Bone marrow (tissue), 2 donors: ENCODE data around the gene NT5DC1.
"Not testable (repeated sequence)": the region's sequence is repeated elsewhere in the genome, so short reads cannot be mapped to it uniquely, and the experiment has no call there.

Source experiments
- DNase-seq, 2 donors: peaks; one replicate each; lab custom pipeline; 2025; lab: John Stamatoyannopoulos, UW

Gene NT5DC1

DNA sequence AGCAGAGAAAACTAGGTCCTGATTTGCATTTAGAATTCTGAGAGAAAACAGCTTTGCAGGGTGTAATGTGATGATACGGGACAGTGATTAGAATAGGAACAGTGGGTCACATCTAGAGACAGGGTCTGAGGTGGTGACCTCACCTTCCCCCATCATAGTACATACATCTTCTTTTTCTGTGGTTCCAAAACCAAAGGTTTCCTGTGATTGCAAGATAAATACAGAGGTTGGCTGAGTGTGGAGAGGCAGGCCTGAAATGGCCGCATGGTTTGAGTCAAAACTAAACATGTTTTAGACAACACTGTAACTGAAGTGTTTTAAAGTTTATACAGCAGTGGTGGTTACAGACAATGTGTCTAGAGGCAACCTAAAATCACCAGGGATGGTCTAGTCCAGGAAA lies 10.4 kb upstream of the NT5DC1 start:
- DNase-seq: no peak

DNA sequence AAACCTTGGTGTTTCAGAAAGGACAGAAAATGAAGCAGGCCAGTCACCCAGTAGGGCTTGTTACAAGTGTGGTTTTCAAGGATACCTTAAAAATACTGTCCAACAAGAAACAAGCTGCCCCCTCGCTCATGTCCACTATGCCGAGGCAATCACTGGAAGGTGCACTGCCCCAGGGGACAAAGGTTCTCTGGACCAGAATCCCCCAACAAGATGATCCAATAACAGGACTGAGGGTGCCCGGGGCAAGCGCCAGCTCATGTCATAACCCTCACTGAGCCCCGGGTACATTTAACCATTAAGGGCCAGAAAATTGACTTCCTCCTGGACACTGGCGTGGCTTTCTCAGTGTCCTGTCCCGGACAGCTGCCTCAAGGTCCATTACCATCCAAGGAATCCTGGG lies 6.6 kb upstream of the NT5DC1 start:
- DNase-seq: no peak

DNA sequence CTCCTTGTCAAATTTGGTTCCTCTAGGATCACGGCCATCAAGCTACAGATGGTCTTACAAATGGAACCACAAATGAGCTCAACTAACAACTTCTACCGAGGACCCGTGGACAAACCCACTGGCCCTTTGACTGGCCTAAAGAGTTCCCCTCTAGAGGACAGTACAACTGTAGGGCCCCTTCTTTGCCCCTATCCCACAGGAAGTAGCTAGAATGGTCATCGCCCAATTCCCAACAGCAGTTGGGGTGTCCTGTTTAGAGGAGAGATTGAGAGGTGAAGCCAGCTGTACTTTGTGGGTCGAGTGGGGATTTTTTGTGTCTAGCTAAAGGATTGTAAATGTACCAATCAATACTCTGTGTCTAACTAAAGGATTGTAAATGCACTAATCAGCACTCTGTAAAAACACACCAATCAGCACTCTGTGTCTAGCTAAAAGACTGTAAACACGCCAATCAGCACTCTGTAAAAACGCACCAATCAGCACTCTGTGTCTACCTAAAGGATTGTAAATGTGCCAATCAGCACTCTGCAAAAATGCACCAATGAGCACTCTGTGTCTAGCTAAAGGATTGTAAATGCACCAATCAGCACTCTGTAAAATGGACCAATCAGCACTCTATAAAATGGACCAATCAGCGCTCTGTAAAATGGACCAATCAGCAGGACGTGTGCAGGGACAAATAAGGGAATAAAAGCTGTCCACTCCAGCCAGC lies 4.4 kb upstream of the NT5DC1 start:
- not testable (repeated sequence) for DNase-seq

DNA sequence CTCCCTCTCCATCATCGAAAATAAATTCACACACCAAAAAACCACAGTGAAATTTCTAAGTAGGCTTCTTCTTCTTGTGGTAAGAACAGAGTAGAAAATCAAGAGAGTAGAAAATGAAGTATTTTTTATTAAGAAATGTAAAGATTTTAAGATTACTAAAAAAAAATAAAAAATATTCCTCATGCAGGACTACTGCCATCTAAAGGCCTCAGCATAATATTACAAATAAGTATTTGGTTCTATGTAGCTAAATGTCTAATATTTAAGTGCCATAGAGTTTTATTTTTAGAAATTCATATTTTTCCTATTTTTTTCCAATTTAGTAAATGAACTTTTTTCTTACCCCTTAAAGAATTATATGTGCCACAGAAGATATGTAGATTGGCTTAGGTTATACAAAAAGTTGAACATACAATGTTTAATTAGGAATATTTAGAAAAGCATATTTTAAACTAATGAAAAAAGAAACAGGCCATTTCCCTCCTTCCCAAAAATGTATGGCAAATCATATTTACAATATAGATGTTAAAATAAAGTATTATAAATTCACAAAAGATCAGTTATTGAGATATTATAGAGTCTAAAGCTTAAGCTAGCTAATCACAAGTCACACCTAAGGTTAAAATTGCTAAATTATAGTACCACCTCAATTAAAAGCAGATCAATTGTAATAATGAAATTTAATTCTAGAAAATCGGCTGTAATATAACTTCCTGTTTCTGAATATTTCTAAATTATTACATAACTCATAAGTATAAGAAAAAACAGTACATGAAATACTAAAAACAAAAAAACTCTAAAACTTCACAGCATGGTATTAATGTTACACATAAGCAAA lies 3.5 kb upstream of the NT5DC1 start:
- no peak for DNase-seq

DNA sequence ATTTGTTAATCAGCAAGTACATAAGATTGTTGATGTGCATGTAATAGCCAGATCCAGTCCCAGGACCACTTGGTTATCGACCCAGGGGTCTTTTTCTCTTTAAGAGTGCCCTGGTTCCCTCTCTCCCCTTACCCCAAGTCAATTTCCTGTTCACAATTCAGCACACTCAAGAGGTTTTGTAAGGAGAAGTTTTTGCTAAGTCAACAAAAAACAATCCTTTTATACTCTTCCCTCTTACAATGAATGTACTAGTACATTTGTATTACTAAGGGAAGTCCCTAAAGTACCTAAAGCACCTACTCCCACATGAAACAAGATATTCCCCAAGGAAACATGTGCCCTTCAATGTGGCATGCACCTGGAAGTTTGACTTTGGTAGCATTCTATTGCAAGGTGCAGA lies 1.6 kb upstream of the NT5DC1 start:
- DNase-seq: no peak

DNA sequence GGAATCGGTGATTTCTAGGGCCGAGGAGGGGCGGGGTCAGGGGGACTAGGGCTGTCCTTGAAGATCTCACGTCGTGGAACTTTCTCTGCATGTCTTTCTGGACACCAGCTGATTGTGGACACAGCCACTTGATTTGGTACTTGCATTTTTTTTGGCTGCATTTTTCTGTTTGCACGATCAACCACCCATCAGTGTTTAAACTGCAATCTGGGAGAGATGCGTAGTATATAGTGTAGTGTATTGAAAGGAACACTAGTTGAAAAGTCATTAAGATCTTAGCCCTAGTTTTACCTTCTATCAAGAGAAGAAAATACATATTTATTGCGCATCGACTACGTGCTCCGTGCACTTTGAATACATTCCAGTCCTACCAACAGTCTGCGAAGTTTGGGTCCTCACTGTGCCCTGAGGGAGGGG lies 657 bp downstream of the NT5DC1 start:
- DNase-seq: no peak

DNA sequence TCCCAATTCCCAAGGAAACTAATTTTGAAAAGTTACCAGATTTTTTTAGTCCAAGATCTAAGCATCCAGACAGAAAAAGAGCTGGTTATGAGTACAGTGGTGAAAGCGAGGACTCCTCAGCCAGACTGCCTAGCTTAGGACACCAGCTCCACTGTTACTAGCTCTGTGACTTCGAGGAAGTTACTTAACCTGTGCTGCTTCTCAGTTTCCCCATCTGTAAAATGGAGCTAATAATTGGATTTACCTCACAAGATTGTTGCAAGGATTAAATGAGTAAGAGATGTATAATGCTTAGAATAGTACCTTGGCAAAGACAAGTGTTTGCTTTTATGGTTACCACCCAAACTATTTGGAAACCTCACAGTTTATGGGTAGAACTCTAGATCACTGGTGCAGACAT lies 1.1 kb downstream of the NT5DC1 start:
- DNase-seq: no peak

DNA sequence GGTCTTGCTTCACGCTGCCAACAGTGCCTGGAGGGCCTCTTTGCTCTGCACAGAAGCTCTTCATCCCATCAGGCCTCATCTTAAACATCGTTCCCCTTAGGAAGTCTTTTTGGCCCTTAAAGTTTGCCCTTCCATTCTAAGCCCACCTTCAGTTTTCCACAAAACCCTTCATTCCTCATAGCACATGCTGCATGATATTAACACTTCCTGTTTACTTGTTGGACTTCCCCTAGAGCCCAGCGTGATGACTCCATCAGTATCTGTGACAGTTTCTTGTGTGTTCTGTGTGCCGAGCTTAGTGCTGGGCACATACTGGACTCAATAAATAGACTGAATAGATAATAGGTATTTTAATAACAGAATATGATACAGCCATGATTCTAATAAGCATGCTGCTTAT lies 2.2 kb downstream of the NT5DC1 start:
- DNase-seq: no peak

DNA sequence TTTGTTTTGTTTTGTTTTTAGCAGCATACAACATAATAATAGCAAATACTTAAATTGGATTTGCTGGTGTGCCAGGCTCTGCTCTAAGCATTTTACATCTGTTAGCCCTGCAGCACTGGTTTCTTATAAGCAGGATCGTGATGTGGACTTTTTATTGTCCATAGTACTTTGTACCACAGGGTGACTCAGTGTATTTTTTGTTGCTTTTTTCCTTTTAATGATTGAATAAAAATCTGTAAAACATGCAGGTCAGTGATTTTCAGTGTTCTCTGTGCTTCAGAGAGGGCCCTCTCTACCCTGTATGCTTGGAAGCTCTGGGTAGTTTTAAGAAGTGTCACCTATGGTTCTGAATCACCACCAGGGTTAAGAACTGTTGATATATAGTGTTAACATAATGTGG lies 4.0 kb downstream of the NT5DC1 start:
- DNase-seq: no peak

DNA sequence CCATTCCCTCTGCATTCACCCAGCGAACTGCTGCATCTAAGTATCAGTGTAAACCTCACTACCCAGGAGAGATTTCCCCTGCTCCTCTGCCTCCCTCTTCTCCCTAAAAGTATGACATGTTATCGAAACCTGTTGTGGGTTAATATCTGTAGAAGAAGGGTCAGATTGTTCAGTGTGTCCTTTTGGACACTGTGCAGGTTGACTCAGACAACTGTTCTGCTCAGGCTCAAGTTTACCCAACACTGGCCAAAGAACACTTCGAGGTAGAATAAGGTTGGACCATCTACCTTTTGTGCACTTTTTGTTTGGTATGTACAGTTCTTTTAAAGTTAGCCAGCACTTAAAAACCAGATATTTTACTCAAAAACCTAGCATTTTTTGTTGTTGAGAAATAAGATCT lies 4.6 kb downstream of the NT5DC1 start:
- no peak for DNase-seq

DNA sequence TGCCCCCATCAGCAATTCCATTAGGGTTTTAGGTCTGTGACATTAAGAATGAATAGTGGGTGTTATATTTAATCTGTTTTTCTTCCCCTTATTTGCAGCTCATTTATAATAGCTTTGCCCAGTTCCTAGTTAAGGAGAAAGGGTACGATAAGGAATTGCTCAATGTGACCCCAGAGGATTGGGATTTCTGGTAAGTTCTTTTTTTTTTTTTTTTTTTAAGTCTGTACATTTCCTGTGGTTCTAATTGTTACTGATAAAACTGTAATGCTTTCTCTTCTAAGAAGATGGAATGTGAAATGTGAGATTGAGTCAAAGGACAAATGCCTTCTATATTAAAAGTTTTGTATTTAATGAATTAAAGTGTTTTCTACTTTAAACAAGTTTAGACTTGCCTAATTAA lies 5.5 kb downstream of the NT5DC1 start:
- no peak for DNase-seq

DNA sequence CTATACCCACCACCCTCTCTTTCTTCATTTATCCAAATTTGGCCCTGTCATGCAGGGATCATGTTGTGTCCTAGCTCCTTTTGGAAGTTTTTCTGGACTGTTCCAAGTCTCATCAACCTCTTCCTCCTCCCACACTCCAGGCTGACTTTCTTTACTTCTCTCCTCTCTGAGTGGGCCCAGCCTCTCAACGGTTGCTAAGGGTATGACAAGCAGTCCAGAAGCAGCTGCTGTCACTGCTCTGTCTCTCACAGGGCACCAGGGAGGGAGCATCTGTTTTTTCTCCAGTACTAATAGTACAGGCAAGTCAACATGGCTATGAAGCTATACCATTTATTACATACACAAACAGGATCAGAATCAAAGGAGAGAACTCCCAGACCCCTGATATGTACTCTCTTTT lies 8.2 kb downstream of the NT5DC1 start:
- no peak for DNase-seq

DNA sequence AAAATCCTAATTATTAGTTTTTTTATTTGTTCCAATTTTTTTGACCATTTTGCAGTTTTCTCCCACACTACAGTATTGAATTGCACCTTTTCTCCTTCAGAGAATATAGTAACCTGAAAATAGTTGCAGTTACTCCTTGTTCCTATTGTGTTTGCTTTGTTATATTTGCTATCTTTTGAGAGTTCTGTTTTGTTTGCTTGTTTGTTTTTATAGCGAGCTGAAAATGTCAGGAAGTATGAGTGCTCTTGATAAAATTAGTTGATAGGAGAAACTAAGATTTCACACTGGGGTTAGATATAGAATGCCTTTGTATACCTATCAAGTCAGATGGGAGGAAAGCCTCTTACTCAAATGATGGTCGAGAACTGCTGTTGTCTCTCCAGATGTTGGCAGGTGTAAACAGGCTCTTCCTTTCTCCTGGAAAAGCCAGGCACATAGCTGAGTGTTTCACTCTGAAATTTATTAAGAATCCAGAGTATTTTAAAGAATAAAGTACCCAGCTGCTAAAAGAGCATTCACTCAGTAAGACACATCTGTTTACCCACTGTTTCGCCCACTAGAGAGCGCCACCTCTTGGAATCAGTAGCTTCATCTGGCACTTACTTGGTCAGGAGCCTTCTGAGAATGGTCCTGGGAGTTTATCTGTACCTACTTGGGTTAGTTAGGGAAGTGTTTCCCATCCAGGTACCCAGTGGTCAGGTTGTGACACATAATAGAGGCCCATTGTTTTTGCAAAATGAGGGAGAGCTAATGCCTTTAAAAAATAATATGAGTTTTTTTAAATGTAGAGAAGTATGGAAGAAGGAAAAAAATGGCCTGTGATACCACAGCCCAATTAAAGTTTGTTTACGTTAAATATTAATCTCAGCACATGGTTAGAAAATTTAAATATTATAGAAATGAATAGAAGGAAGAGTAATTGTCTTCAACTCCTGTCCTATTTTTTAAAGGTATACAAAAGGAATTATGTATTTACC lies 11.2 kb downstream of the NT5DC1 start:
- DNase-seq: no peak

DNA sequence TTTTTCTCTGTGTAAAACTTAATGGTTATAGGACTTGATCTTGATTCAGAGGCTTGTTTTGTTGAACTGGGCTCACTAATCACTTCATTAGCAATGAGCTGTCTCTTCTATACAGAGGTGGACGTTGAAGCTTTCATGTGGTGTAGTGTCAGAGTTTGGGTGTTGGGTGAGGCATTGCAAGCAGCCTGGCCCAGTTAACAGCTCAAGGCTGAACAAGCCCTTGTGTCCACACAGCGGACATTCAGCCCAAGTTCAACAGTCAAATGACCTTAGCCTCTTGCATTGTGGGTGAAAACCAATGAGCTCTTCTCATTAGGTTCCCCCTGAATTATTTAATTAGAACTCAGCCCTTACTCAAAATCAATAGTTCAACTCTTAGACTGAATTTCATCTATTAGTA lies 12.7 kb downstream of the NT5DC1 start:
- DNase-seq: no peak

DNA sequence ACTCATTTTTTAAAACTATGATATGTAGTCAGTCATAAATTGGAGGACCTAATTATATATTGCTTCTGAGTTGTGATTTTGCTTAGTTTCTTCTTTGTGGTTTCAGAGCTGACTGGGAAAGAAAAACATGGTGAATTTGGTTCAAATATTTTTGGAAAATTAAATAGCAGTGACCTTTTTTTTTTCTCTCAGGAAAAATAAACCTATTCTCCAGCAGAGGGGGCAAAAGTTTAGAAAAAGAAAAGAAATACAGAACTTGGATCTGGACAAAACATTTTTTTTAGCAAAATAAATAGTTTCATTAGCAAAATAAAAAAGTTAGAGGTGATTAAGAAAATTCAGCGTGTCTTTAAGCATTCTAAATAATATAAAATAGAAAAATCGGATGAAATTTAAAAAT lies 15.1 kb downstream of the NT5DC1 start:
- DNase-seq: no peak

DNA sequence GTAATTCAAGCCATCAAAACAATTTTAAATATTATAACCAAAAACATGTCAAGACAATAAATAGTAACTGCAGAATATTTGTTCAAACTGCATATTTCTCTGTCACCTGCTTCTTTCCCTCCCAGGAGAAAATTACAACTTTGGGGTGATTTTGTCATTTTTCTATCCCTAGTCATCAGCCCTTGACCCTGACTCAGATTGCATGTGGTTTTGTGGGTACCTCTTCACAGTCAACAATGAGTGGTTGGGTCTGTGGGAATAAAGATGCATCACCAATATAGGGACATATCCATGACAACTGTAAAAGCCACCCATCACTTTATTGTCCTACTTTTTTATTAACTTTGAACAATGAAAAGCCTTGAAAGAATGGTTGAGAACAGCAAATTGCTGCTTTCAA lies 18.0 kb downstream of the NT5DC1 start:
- DNase-seq: no peak

DNA sequence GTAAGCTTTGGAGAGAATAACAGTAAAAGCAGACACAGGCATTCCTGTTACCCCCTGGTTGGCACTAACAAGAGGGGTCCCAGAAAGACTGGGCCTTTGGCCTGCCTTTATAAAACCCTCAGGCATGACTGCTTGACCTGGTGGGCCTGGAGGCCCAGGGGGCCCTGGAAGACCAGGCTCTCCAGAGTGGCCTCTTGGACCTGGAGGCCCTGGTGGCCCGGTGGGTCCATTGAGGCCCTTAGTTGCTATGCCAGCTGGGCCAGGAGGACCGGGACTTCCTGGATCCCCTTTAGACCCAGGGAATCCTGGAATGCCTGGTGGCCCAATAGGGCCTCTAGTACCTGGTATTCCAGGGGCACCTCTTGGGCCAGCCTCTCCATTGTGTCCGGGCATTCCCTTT lies 19.8 kb downstream of the NT5DC1 start:
- DNase-seq: no peak

DNA sequence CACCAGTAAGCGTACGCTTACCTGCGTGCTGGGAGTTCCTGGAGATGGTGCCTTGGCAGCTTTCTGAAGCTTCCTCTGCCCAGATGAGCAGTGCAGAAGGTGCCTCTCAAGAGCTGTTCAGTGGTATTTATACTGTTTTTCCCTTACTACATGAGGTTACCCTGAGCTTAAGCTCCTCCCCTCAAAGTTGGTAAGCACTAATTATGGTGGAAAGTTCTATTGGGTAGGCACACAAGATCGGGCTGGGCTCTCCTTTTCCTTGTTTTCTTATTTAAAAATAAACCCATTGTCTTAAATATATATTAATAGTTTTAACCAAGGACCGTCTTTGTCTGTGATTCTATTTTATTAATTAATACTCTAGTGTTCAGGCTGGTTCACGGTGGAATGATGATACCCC lies 25.4 kb downstream of the NT5DC1 start, which contains the start of gene COL10A1:
COL10A1 (minus strand) TSS at position 101 of the 400 bp plus-strand sequence. CDS start 640 bp downstream, outside the sequence.
- DNase-seq: no peak

DNA sequence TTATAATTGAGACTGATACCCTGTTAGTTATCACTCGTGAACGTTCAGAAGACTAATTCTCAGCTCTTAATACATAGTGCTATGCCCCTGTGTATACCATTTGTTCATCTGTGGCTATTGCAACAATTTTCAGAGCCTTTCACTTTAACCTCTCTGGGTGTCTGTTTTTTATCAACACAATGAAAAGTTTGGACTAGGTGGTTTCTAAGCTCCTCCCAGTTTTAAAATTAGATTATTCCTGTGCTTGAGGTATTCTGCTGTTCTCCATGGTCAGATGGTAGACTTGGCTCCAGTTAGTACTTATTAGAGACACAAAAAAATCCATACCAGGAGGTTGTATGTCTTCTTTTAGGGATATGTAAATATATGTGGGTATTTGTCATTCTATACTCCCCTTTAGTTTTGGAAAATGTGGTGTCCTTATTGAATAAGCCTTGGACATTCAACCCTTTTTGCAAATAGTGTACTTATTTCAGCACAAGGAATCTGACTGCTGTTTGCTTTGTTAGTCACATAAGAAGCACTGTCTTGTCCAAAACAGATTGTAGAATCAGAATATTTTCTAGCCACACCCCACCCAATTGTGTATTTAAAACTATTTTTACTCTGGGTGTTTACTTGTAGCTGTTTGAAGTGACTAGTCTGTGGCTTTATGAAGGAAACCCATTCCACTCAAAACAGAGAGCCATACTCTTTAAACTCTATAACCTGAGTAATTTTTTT lies 27.3 kb downstream of the NT5DC1 start:
- no peak for DNase-seq

DNA sequence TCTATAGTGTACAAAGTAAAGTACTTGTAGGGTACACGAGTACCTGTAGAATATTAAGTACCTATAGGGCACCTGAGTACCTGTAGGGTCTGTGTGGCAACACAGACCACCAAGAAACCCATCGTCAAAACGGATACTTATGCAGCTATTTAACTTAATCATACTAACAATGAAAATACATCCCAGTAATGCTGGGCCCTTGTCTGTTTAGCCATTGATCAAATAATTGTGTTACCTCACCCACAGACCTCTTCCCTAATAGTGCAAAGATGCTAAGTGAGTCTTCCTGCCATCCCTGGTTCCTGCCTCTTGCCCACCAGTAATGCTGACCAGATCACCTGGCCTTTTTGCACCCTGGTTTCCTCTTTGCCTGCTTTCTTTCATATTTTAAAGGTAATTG lies 32.8 kb downstream of the NT5DC1 start:
- DNase-seq: no peak

DNA sequence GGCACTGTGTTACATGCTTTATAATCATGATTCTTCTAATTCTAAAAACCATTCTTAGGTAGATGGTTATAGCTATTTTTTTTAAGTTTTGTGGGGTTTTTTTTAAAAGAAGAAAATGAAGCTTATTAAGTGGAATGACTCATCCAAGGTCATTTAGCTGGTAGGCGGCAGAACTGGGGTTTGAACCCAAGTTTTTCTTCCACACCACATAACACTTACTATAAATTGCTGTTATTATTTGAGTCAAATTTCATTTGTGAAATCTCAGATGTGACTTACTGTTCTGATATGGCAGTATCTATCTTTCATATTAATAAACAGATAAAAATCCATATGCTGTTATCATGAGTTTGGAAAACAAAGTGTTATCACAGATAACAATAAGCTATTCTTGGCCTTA lies 35.7 kb downstream of the NT5DC1 start:
- no peak for DNase-seq

DNA sequence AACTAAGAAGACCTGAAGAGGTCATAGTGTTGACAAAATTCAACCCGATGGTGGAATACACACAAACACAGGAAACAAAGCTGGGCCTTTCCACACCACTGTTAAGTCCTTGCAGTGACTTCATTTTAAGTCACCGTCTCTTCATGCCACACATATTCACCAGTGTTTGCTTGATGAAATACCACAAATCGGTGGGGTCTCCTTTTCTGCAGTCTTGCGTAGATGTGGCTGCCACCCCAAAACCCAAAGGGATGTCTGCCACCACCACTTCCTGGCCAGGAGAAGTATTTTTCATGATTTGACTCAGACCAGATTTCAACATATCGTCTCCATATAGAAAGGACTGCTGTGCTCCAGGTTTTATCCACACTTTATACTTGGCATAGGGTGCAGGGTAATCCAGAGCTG lies 36.3 kb downstream of the NT5DC1 start:
- DNase-seq: no peak
